ENCODE data around the gene CASS4.
A peak's percentile ranks its signal among the peaks of the same experiment; 100 is the strongest.

CASS4 gene

DNA sequence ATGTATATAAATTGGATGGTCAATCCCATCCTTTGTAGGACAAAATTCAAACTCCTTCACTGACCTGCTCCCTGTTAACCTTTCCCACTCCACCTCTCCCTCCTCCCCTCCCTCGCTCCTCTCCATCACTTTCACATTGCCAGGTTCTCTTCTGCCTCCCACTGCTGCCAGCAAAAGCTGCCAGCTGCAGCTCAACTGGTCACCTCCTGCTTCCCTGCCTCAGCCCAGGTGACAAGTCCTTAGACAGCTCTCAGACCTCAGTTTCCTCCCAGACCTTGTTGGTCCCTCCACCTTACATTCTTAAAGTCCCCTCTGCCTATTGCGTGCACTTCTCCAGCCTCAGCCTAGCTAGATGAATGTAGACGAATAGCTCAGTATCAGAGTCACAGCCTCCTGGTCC lies 33.1 kb downstream of the CASS4 start:
- DNase-seq (ENCODE audit: low spot score): no peak

DNA sequence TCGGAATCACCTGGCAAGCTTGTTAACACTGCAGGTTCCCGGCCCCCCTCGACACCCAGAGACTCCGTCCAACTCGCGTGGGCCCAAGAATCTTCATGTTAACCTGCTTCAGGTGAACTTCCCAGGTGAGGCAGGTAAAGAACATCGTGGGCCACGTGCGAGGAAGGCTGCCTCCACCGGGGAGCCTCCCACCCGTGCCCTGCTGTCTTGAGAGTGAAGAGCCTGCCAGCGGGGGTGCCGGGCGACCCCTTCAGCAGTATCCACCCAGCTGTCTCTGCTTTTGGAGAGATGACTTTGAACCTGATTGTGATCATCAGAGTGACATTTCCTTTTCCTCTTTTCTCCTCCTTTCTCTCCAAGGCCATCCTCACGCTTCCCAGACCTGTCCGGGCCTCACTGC lies 33.5 kb downstream of the CASS4 start:
- no peak for DNase-seq (ENCODE audit: low spot score)

DNA sequence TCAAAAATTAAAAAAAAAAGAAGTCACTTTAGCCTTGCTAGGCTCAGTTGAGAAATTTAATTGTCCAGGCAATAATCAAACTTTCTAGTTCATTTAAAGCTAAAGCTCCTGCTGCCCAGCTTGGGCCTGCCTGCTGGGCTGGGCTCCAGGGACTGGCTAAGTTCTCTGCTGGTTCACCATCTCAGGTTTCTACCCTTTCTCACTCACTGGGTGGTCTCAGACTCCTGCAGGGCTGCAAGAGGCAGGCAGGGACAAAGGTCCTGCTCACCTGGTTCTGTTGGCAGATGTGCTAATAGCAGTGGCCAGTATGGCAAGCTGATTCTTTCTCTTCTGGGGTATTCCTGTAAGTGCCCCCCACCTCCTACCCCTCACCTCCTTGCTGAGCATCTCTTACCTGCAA lies 35.2 kb downstream of the CASS4 start:
- DNase-seq (ENCODE audit: low spot score): no peak

DNA sequence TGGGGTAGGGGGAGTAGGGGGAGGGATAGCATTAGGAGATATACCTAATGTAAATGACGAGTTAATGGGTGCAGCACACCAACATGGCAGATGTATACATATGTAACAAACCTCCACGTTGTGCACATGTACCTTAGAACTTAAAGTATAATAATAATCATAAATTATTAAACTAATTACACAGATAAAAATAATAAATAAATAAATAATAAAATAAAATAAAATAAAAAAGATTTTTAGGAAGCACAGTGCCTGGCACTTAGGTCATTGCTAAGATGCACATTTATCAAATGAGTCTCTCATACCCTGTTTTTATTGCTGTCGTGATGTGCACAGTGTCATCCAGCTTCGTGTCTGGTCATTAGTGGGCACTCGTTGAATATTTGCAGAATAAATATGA lies 37.4 kb downstream of the CASS4 start:
- no peak for DNase-seq (ENCODE audit: low spot score)

DNA sequence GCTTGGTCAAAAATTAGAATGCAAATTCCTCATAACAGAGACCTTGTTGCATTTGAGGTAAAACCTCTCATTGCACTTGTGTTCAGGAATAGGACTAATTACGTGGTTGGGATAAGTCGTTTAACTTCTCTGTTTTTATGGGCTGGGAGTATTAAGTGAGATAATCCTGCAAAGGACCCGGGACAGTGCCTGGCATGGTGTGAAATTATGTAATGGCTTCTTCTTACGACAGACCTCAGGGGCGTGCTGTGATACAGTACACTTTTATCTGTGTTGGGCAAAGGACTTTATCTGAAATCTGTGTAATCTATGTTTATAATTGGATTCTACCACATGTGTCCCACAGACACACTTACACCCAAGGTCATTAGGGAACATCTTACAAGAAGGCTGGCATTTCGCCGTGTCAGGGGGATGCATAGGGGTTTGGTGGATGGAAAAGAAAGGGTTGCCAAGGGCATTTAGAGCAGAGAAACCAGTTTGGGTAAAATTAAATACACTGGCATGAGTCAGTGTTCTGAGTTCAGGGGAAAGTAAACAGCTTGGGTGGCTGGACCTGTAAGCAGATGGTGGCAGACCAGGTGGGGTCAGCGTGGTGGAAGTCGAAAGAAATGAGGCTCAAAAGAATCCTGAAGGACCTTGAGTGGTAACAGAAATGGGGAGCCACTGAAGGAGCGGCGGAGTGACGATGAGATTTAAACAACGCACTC lies 39.2 kb downstream of the CASS4 start:
- no peak for DNase-seq (ENCODE audit: low spot score)

DNA sequence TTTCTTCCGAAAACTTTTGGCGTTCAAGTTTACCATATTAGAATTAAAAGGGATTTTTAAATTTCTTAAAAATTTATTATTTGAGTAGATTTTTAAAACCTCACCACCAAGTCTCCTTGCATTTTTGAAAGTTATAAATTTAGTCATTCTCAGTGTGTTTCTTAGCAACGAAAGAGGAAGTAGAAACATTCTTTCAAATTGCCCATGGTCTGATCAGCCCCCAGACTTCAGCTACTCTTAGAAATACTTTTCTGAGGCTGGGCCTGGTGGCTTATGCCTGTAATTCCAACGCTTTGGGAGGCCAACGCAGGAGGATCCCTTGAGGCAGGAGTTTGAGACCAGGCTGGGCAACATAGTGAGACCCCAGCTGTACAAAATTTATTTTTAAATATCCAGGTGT lies 41.3 kb downstream of the CASS4 start:
- DNase-seq (ENCODE audit: low spot score): no peak

DNA sequence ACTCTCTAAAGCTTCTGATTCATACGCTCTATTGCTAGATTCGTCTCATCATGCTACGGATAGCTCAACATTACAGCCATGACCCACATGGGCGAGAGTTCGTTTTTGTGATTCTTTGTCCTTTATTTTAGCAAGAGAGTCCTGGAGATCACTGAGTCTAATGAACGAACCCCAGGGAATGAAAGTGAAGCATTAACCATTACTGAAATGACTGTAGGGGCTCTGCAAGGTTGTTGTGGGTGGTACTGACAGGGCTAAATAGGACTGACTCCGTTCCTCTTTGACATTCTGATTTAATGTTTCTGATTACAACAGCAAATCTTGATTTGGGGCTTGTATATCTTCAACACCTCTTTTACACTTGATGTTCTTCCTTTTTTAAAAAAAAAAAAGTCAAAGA lies 42.7 kb downstream of the CASS4 start:
- no peak for DNase-seq (ENCODE audit: low spot score)

DNA sequence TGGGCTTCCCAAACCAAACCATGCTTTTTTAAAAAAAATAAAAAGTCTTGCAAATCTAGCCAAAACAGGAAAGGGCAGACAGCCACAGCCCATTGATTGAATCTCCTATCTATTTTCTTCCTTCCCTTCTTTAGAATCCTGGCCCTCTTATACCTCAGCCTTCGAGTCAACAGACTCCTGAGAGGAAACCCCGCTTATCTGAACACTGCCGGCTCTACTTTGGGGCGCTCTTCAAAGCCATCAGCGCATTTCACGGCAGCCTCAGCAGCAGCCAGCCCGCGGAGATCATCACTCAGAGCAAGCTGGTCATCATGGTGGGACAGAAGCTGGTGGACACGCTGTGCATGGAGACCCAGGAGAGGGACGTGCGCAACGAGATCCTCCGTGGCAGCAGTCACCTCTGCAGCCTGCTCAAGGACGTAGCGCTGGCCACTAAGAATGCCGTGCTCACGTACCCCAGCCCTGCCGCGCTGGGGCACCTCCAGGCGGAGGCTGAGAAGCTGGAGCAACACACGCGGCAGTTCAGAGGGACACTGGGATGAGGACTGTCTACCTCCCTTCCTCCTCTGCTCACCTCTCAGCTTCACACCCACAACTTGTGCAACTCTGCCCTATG lies 46.3 kb downstream of the CASS4 start:
- DNase-seq (ENCODE audit: low spot score): no peak

DNA sequence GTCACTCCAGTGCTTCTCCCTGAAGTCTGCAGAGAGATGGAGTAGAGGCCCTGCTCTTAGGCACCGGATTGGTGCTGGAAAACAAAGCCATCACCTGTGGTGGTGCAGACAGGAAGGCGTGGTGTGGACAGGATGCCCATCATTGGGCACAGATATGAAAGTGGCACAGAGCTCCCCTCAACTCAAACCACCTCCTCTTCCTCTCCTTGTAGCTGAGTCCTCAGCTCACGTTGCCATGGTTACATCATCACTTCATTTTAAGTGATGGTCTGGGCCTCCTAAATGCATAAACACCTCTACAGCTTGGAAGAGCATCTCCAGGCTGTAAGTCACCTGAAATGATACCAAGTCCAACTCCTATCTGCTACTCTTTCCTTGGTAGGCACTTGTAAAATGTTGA lies 48.4 kb downstream of the CASS4 start:
- DNase-seq (ENCODE audit: low spot score): no peak

DNA sequence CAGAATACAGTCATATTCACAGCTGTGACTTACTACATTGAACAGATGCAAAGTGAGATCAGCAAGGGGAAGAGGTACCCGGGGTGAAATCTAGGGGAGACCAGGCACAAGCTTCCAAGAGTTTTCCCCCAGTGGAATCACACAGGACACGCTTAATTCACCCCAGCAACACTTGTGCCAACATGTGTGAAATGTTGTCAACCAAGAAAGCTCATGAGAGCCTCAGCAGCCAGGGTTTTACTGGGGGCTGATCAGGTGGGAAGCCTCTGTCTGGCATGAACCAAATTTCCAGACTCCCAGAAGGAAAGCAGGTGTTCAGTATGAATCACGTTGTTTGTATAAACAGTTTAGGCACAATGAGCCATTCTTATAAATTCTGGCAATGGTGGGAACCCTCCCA lies 49.5 kb downstream of the CASS4 start:
- DNase-seq (ENCODE audit: low spot score): no peak

DNA sequence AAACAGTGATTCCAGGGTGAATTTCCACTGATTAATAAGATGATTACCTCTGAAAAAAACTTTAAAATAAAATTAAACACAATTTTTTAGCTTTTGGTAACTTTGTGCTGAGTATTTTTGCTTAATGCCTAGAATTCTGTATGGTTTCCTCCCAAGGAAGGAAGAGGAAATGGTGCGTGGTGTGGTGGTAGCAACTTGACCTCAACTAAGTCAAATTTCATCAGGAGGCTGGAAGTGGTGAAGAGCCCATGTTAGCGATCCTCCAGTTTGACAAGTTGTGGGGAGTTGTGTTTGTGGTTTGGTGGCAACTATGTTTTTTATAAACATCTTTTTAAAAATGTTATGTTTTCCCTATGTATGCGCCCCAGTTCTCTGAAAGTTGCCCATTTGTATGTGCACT lies 51.4 kb downstream of the CASS4 start:
- no peak for DNase-seq (ENCODE audit: low spot score)

DNA sequence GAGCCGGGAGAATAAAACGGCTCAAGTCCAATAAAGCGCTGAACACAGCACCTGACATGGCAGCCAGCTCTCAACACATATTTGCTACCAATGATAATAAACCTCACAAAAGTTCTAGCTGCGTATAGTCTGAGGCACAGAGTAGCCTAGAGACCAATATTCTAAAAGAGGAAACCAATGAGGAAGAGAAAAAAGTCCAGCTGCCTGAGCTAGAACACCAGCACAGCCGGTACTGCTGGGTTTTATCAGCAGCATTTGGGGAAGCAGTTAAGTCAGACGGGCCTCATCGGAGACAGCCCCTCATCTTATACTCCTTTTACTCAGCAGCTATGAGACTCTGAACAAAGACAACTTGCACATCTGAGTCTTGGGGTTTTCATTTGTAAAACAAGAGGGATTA lies 53.9 kb downstream of the CASS4 start:
- no peak for DNase-seq (ENCODE audit: low spot score)

DNA sequence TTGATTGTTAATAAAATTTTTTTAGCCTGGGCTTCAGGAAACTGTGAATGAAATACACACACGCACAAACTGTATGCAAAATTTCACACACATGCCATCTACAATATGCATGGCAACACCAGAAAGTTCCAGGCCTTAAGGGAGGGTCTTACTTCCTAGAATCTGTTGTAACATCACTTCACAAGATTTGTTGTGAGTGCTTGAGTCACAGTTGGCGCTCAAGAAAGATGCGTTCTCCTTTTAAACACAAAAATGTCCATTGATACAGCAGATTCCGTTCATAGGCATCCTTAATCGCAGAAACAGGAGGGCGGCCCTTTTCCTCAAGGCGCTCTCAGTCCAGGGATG lies 55.9 kb downstream of the CASS4 start:
- no peak for DNase-seq (ENCODE audit: low spot score)

DNA sequence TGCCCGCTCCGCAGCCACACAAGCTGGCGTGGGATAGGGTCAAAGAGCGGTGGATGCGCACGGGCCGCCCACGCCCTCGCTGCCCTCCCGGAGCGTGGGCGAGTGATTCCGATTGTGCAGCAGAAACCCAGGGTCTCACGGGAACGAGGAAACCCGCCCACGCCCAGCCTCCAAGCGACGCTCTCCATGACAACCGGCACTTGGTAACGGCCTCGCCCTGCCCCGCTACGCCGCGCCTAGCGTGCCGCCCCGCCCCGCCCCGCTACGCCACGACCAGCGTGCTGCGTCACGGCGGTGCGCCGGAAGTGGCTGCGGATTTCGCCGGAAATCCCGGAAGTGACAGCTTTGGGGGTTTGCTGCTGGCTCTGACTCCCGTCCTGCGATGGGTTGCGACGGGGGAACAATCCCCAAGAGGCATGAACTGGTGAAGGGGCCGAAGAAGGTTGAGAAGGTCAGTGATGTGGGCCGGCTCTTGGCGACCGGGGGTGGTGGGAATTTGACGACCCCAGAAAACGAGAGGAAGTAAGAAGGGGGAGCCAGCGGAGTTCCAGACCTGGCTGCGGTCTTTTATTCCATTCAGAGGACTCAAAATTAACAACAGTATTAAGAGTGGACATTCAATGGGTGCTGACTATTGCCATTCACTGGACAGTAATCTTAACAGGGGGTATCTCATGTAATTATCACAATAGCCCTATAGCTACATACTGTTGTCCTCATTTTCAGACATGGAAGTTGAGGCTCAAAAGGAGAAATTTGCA lies 56.4 kb downstream of the CASS4 start, which contains the start of gene RTF2:
Gene RTF2, plus strand, starts transcription at position 312 of the 761 bp plus-strand sequence. Its CDS starts 71 bp downstream, at position 383.
- DNase-seq (ENCODE audit: low spot score): peak; percentile 93

DNA sequence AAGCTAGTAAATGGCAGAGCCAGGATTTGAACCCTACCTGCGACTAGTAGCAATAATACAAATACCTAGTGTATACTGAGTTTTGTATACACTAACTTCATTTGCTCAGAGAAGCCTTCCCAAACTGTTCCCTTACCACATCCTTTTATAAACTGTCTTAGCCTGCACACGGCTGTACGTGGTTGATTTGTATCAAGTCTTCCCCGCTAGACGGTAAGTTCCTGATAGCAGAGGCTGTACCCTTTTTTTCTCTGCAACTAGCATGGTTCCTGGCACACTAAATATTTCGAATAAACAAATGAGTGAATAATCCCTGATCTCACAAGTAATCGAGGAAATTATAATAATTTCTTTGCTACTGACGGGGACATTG lies 57.0 kb downstream of the CASS4 start:
- DNase-seq (ENCODE audit: low spot score): no peak

DNA sequence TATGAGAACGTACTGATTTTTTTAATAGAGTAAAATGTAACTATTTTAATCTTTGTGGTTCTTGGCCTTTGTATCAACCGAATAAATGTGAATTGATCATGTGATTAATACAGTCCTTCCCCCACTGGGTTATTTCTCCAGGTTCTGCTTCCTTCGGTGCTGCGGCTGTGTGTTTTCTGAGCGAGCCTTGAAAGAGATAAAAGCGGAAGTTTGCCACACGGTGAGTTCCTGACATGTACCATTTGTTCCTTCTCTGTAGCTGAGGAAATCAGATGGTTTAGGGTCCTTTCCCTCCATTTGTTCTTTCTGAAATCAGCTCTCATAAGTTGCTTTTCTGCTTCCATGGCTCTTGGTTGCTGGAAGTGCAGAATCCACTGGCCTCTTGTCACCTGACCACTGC lies 71.9 kb downstream of the CASS4 start:
- no peak for DNase-seq (ENCODE audit: low spot score)

DNA sequence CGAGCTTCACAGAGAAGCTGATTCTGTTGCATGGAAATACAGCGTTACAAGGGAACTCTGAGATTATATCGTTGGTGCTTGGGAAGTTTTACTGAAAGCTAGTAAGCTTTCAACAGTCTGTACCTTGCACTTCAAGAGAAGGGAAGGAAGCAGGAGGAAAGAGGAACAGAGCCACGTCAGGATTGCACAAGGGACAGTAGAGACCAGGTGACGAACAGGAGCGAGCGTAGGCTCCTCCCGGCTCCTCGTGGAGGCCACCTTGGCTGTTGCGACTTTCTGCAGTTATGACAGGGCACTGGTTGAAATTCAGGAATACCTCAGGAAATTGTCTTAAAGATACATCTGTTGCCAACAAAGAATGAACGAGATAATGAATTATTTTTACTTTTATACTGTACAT lies 75.2 kb downstream of the CASS4 start:
- no peak for DNase-seq (ENCODE audit: low spot score)

DNA sequence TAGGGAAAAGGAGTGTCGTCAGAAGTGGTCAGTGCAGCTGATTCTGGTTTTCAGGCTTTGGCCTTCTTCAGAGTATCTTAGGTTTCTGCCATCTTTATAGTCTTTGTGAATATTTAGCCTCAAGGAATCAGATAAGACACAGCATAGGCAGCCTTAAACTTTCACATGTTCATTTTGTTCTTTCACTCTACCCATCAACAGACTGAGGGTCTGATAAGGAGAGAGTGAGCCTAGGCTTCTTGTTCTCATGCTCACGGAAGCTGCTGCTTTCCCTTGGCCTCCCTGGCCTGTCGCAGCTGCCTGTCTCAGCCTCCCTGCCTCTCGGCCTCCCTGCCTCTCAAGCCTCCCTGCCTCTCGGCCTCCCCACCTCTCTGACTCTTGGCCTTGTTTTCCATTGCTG lies 76.5 kb downstream of the CASS4 start:
- no peak for DNase-seq (ENCODE audit: low spot score)

DNA sequence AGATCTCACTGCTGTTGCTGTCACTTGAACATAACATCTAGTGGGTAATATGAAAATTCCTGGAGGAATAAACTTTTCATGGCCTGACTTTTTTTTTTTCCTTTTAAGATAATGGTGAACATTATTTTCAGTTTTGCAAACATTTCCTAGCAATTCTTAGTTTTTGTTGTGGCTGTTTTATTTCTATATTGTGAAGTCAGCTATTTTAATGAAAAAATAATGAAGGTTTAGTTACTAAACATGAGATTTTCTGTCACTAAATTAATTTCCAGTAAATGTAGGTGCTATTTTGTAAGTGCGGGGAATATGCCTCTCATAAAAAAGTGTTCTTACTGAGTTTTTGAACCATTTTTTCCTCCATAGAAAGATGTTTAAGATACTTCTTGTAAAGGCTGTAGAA lies 89.1 kb downstream of the CASS4 start:
- no peak for DNase-seq (ENCODE audit: low spot score)

DNA sequence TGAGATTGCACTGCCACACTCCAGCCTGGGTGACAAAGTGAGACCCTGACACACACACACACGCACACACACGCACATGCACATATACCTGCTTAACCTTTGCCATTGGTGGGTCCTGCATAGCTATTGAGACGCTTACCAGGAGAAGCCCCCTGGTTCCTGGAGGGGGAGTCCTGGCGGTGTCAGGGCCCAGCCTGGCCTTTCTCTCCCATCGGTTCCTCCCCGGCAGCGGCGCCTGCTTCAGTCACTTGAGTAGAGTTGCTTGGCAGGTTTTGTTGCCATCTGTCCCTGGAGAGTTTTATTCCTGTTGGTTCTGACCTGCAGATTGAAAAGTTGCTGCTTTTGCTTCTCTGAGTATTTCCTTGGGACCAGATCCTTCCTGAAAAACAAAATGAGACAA lies 91.9 kb downstream of the CASS4 start:
- DNase-seq (ENCODE audit: low spot score): no peak

DNA sequence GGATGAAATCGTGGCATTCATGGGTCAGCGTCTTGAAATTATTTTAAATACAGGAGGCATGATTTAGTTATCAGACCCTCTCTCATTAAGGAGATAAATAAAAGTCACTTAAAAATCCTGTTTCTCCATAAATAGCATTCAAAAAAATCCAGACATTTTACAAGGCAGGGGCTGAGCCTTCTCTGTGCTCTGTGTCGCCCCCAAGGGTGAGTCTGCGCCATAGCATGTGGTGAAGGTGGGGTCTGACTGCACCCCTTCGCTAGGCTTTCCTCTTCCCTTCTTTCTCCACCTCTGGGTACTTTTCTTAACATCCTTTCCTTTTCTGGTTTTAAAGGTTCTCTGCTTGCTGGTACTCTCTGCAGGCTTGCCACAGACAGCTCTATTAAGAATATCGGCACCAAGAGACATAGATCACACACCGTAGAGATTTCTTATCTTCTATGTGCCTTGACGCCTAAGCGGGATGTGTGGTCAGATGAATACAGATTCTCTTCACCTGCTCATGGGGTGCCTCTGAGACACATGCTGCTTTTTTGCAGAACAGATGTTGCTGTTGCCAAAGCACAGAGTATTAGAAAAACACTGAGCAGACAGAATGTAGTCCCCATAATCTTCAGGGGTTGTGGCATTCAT lies 92.4 kb downstream of the CASS4 start:
- DNase-seq (ENCODE audit: low spot score): no peak

DNA sequence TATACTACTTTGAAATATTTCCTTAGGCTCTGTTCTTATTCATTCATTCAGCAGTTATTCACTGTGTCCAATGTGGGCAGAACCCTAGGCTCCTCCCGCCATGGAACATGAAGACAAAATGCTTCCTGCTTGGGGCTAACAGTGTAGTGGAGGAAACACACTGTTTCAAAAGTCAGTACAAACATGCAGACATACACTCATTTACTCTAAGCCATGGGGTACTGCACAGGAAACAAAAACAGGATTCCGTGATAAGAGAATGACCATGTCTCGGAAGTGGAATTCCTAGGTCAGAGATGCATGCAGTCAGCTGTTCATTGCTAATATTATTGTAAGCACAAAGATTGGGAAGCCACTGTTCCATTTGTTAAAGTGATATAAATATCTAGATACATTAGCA lies 94.0 kb downstream of the CASS4 start:
- no peak for DNase-seq (ENCODE audit: low spot score)
